ENCODE results near the gene AMIGO2. TPM values are rescaled to one million over a fixed set of nuclear protein-coding genes. Genes with fewer than 3 reads are reported as not detected.

AMIGO2 gene
- total RNA-seq, 1 experiment from 2014 or later = 19.3 TPM

- Histone ChIP-seq H3K27ac (ENCODE audit: low read length) (no peak overlapping the region), H3K27me3 (ENCODE audit: low read length) (no peaks in the 10 kb centered on the region), H3K9me3 (ENCODE audit: low read length) (0 out of 2 replicates have a peak, but pooled peaks cover 5% of the 10 kb centered on the region), H3K4me3 (ENCODE audit: low read length) (no peak overlapping the region), H3K9ac (ENCODE audit: low read length) (no peak overlapping the region), H3F3A (ENCODE audit: low read length, unreplicated experiment) (peaks cover 4% of the 10 kb centered on the region), H4K20me1 (ENCODE audit: low read length) (no peaks in the 10 kb centered on the region), H3K9me2 (replicated peaks; ENCODE audit: low read length) (no peaks in the 10 kb centered on the region), H3K79me2 (ENCODE audit: low read length) (no peaks in the 10 kb centered on the region), H3K36me3 (ENCODE audit: low read depth, low read length) (no peaks in the 10 kb centered on the region), H3K4me1 (ENCODE audit: insufficient read depth, low read length) (peaks cover 25% of the 10 kb centered on the region), H3K4me2 (ENCODE audit: low read length) (no peak overlapping the region), H2AFZ (ENCODE audit: low read length) (no peak overlapping the region)
- no peak for DNase-seq
- ChIA-PET POLR2A (ENCODE audit: unreplicated experiment) (no interaction called here), CTCF (no interaction called here)
- ATAC-seq = no peak
- intact Hi-C loops (cut with micrococcal nuclease) = no loop called here
- BruUV-seq (replicated peaks) = no TSS peak
- no peak for TF ChIP-seq EZH2phosphoT487 (IDR thresholded peaks at IDR 0.05; ENCODE audit: borderline replicate concordance, low read length)
These were observed 38.4 kb downstream of the AMIGO2 start for GRCh38 chr12:47041327-47041726.

DNA sequence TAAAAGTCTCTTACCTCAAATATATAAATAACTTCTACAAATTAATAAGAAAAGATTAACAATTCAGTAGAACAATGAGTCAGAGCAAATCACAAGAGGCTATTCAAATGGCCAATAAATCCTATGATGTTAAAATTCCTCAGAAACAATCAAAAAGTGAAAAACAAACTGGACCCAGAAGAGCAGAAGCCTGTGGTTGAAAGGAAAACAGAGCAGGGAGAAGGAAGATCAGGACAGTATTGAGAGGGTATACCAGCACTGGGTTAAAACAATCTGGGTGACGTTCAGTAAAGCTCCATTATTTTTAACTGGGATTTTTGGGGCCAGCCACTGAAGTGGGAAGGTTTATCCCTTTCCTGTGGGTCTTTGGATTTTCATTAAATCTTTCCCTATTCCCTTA is 40.0 kb downstream of the AMIGO2 start:
- Histone ChIP-seq H3K9me2 (replicated peaks; ENCODE audit: low read length) (no peaks in the 10 kb centered on the region), H3K4me3 (ENCODE audit: low read length) (no peak overlapping the region), H3K4me2 (ENCODE audit: low read length) (no peak overlapping the region), H2AFZ (ENCODE audit: low read length) (no peak overlapping the region), H3K27me3 (ENCODE audit: low read length) (no peaks in the 10 kb centered on the region), H3K4me1 (ENCODE audit: insufficient read depth, low read length) (peaks cover 35% of the 10 kb centered on the region), H3K79me2 (ENCODE audit: low read length) (no peaks in the 10 kb centered on the region), H3K36me3 (ENCODE audit: low read depth, low read length) (no peaks in the 10 kb centered on the region), H3K27ac (ENCODE audit: low read length) (no peak overlapping the region), H4K20me1 (ENCODE audit: low read length) (no peaks in the 10 kb centered on the region), H3K9ac (ENCODE audit: low read length) (no peak overlapping the region), H3F3A (ENCODE audit: low read length, unreplicated experiment) (peaks cover 4% of the 10 kb centered on the region), H3K9me3 (ENCODE audit: low read length) (0 out of 2 replicates have a peak, but pooled peaks cover 5% of the 10 kb centered on the region)
- intact Hi-C loops (cut with micrococcal nuclease) = loop anchor here (10.0 kb wide), 4 partner anchors 205 to 615 kb away; no protein-coding TSS in a partner anchor
- DNase-seq (no peak), ATAC-seq (peak; percentile 18; the same call in 1 of the 2 replicates)
- TF ChIP-seq EZH2phosphoT487 (IDR thresholded peaks at IDR 0.05; ENCODE audit: borderline replicate concordance, low read length) (no peak), CTCF (conservative IDR thresholded peaks at IDR 0.05; ENCODE audit: low read depth, low read length) (no peak), EZH2 (IDR thresholded peaks at IDR 0.05; ENCODE audit: low read length, unreplicated experiment) (no peak)
- no TSS peak for BruUV-seq (replicated peaks)
- POLR2A ChIA-PET (ENCODE audit: unreplicated experiment) = no interaction called here
- CTCF ChIA-PET = interaction anchor here (0.6 kb wide), 1 partner anchor 18 kb away, joined by 3 read pairs; no protein-coding TSS in a partner anchor

- Histone ChIP-seq H3K4me1 (ENCODE audit: insufficient read depth, low read length) (peaks cover 41% of the 10 kb centered on the region), H3K4me2 (ENCODE audit: low read length) (peak overlapping the region; percentile 72), H3K27me3 (ENCODE audit: low read length) (no peaks in the 10 kb centered on the region), H3K36me3 (ENCODE audit: low read depth, low read length) (no peaks in the 10 kb centered on the region), H3K27ac (ENCODE audit: low read length) (peak overlapping the region; percentile 77), H3K9me3 (ENCODE audit: low read length) (0 out of 2 replicates have a peak, but pooled peaks cover 5% of the 10 kb centered on the region), H2AFZ (ENCODE audit: low read length) (no peak overlapping the region), H4K20me1 (ENCODE audit: low read length) (no peaks in the 10 kb centered on the region), H3K79me2 (ENCODE audit: low read length) (no peaks in the 10 kb centered on the region), H3K4me3 (ENCODE audit: low read length) (no peak overlapping the region), H3K9ac (ENCODE audit: low read length) (peak overlapping the region; percentile 29; the same call in 1 of the 2 replicates), H3K9me2 (replicated peaks; ENCODE audit: low read length) (no peaks in the 10 kb centered on the region), H3F3A (ENCODE audit: low read length, unreplicated experiment) (peaks cover 4% of the 10 kb centered on the region)
- POLR2A ChIA-PET (ENCODE audit: unreplicated experiment) = no interaction called here
- CTCF ChIA-PET = no interaction called here
- BruUV-seq (replicated peaks) = no TSS peak
- TF ChIP-seq EZH2 (IDR thresholded peaks at IDR 0.05; ENCODE audit: low read length, unreplicated experiment) (no peak), CTCF (conservative IDR thresholded peaks at IDR 0.05; ENCODE audit: low read depth, low read length) (no peak), EZH2phosphoT487 (IDR thresholded peaks at IDR 0.05; ENCODE audit: borderline replicate concordance, low read length) (no peak)
- intact Hi-C loops (cut with micrococcal nuclease) = loop anchor here (10.0 kb wide), 4 partner anchors 206 to 616 kb away; no protein-coding TSS in a partner anchor
- DNase-seq (no peak), ATAC-seq (no peak)
These were observed 40.7 kb downstream of the AMIGO2 start for GRCh38 chr12:47039079-47039478.

Measured in PC-3 (cell line).